GM10847 (cell line): ENCODE data around the gene KIAA1958.

Source experiments
- POLR2A ChIP-seq: IDR thresholded peaks from 2 replicates; pipeline ENCODE4 v1.6.1; 2011; ENCODE audit not compliant: insufficient read length; ENCODE audit errors: extremely low read depth

KIAA1958 gene

GRCh38 chr9:112694706-112695555 lies 208.3 kb downstream of the KIAA1958 start:
- TF ChIP-seq POLR2A, result no peak

GRCh38 chr9:112696461-112696860 lies 209.8 kb downstream of the KIAA1958 start:
- no peak for TF ChIP-seq POLR2A

GRCh38 chr9:112699230-112699629 lies 212.6 kb downstream of the KIAA1958 start:
- no peak for TF ChIP-seq POLR2A

- TF ChIP-seq POLR2A, result no peak
Measured at GRCh38 chr9:112700085-112700484, 213.5 kb downstream of the KIAA1958 start.

GRCh38 chr9:112703304-112703703 lies 216.7 kb downstream of the KIAA1958 start:
- no peak for TF ChIP-seq POLR2A

GRCh38 chr9:112705768-112706427 lies 219.3 kb downstream of the KIAA1958 start:
- TF ChIP-seq POLR2A, result no peak

- no peak for TF ChIP-seq POLR2A
Measured at GRCh38 chr9:112711050-112711689, 224.5 kb downstream of the KIAA1958 start.

- no peak for TF ChIP-seq POLR2A
Measured at GRCh38 chr9:112712678-112713077, 226.1 kb downstream of the KIAA1958 start.

- peak; percentile 38 for TF ChIP-seq POLR2A
Measured at GRCh38 chr9:112717661-112718331, 231.2 kb downstream of the KIAA1958 start, which contains the start of gene INIP. INIP (minus strand) TSS chr9:112718117; CDS start chr9:112716485, 1,632 bp downstream.
